ENCODE results near the gene AP3D1.
"Not testable (repeated sequence)": the region's sequence is repeated elsewhere in the genome, so short reads cannot be mapped to it uniquely, and the experiment has no call there.

AP3D1 gene

DNA sequence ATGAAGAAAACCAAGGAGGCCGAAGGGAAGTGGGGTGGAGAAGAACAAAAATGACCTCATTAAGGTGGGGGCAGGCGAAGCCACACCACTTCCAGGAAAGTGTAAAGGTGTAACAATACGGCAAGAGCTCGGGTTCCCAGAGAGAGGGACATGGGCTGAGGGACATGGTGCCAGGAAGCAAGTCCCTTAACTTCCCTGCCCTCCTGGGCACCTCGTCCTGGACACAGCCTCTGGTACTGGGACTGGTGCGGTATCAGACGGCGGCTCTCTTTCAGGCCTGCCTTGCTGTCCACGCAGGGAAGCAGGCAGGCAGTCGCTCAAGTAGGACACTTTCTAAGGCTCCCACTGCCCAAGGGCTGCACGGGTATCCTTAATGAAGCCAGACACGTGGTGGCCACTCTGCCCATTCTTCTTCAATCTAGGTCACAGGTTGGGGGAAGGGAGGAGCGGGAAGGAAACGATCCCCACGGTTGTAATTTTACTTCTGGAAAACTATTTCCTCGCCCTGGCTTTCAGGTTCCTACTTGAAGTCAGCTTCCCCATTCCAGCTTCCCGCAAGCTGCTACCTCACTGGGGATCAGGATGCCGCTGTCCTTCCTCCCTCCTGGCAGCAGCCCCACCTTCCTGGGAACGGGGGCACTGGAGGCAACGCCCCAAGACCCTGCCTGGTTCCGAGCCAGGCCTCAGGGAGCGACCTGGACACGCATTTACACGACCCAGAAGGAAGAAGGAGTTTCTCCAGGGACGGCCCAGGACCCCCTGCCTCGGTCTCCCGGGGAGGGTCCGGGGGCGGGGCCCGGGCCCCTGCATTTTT is 1.2 kb downstream of the AP3D1 start:
- no peak for DNase-seq

DNA sequence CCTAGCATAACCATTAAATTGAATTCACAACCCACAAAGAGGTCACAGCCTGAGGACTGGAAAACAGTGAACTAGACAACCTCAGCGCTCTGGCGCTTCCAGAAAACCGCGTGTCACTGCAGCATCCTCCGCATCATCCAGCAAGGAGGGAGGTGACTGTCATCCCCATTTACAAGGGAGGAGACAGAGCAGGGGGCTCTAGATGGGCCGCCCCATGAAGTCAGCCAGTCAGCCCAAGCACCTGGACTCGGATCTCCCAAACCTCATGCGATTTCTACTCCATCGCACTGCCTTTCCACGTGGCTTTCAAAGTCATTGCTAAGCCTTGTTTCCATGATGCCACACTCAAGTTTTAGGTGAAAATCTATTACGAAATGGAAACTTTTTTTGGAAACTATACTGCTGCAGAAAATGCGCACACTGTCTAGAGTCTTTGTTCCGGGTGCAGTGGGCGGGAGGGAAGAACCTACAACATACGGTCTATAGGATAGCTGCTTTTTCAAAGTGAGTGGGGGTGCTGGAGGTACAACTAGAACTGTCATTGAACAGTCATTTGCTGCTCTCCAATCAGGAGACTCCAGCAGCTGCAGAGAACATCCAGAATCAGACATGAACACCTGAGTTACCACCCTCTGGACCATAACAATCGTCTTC is 2.8 kb downstream of the AP3D1 start:
- DNase-seq, result no peak

DNA sequence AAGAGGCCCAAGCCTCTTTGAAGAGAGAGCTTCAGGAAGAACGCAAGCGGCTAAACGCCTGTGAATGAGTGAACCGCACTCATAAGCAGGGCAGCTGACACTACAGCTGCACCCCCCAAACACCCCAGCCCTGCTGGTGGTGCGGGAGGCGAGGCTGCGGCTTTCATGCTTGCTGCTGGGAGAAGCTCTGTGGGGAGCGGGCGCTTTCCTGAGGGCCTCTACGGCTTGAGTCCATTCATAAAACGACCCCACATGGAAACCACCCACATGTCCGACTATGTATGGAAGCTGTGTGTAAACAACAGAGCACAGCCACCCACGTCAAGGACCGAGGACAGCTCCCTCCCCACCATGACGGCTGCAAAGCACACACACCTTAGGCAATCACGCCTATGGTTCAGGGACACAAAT is 5.5 kb downstream of the AP3D1 start:
- DNase-seq, result no peak

DNA sequence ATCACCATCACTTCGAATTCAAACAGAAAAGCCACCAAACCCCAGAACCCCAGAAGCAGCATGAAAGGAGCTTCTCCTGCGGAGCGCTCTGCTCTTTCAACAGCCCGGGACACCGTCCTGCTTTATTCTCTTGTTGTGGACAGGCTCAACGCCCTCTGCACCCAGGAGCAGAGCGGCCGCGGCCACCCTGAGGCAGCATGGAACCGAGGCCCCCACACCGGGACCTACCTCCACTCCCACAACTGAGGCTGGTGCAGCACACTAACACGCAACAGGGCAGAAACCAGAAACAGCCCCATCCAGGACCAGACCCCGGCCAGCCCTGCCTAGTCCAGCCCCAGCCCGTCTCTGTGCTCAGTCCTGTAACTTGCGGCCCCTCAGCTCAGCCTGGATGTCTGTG is 7.2 kb downstream of the AP3D1 start:
- DNase-seq, result no peak

DNA sequence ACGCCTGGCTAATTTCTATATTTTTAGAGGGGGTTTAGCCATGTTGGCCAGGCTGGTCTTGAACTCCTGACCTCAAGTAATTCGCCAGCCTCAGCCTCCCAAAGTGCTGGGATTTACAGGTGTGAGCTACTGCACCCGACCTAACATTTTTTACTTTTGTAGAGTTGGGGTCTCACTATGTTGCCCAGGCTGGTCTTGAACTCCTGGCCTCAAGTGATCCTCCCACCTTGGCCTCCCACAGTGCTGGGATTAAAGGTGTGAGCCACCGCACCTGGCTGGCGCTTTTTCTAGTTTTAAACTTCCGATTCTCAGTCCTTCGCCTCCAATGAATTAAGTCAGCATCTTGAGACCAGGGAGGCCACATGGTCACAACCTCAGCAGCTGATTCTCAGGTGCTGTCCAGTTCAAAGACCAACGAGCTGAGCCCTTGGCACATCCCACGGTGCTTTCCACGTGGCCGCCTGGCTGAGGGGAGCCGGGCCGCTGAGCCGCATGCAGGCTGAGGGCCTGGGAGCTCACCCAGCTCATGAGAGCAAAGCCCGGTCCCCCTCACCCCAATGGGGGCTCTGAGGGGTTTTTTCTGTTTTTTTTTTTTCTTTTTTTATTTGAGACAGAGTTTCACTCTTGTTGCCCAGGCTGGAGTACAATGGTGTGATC is 9.1 kb downstream of the AP3D1 start:
- no peak for DNase-seq

DNA sequence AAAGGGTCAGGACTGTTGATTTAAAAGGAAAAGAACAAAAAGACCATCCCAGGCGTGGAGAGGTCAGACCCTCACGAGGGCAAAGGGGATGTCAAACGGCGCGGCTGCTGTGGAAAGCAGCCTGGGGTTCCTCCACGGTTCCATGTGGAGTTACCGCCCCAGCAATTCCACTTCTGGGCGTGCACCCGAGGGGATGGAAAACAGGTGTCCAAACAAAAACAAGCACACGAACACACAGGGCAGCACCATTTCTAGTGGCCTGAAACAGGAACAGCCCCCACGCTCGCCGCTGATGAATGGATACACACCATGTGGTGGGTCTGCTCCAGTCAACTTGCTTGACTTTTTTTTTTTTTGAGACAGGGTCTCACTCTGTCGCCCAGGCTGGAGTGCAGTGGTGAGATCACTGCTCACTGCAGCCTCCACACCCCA is 11.2 kb downstream of the AP3D1 start:
- no peak for DNase-seq

DNA sequence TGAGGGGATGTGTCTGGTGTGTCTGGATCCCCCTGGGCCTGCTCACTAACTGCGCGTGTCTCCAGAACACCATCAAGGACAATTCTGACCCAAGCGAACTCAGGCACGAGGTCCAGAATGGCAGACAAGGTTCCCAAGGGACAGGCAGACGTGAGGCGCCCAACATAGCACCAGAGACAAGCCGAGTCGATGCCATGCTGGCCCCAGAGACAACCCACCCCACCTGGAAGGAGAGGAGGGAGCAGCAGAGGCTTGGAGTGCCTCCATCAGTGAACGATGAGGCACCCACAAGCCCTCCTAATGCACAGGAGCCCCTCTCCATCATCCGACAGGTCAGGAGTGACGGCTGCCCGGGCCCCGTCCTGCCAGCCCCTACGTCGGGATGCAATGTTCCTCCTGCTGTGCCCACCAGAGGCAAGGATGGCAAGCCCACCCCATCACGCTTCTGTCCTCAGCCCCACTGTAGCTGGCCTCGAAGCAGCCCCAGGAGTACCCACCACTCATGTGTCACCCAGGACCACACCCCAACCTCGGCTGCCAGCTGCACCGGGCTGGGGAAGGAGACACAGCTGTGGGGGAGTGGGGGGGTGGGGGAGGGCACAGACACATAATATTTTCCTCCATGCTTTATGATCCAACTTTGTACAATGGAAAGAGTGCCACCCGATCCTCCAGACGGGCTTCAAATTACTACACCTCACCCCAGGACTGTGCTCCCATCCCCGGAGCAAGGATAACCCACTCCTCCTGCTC is 11.8 kb downstream of the AP3D1 start:
- no peak for DNase-seq

DNA sequence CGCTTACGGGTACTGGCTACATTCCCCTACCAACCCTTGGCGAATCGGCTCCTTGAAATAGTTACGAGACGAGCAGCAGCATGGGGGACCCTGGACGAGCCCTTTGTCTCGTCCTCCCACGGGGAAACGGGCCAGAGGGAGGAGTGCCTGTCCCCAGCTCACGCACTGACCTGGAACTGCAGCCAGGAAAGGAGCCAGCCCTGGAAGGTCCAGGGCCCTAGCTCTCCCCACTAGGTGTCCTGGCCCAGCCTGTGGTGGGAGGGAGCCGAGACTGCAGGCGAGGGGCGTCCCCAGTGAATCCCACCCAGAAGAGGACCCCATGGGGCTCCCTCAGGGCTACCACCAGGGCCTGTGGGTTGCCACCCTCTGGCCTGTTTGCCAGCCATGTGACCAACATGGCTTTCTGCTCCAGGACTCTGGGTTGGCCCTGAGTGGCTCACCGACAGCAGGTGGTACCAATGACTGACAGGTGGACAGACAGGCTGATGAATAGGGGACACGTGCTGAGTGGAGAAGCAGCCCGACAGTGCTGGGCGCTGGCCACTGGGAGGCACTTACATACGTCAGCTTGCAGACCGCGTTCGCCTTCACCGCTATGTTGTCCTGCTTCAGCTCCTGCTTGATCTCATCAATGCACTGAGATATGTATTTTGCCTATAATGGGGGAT is 13.2 kb downstream of the AP3D1 start:
- DNase-seq, result no peak

DNA sequence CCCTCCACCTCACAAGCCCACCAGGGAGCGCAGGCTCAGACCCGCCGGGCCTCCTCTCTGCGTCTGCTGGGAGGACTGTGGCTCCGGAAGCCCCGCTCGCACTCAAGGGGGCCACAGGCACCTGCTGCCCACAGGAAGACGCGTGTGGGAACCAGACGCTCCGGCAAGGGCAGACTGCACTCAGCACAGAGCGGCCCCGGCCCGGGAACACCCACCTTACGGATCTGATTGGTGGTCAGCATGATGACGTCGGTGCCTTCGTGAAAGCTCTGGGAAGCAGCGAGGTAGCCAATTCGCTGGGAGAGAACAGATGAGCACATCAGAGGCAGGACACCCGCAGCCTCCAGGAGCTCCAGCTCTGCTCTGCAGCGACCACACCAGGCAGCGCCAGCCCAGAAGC is 14.6 kb downstream of the AP3D1 start:
- DNase-seq, result no peak

DNA sequence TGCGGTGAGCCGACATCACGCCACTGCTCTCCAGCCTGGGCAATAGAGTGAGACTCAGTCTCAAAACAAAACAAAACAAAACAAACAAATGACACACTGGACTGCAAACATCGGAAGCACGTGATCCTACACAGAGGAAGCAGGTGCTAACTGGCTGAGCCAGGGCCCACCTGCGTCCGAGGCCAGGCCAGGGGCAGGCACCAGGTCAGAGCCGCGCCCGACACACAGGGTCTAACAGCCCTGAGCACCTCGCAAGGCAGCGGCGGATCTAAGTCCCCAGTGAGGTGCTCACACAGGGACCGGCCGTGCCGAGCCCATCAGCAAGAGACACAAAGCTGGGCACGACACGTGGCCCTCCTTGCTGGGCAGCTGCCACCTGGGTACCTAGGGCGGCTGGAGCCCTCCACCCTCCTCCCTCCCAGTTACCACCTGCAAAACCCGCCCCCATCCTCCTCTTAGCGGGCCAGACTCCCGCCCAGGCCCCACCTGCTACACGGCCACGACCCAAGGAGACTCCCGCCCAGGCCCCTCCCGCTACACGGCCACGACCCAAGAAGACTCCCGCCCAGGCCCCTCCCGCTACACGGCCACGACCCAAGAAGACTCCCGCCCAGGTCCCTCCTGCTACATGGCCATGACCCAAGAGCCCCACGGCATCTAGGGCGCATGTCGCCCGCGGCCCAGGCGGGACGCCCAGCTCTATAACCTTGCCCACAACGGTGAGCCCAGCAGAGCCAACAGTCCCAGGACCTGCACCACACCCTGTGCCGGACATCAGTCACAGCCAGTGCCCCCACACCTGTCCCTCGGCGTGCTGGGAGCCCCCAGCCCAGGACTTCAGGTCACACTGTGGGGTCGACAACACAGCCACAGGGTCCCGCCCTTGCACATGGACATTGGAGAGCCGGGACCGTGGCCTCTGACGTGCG is 15.6 kb downstream of the AP3D1 start:
- no peak for DNase-seq

DNA sequence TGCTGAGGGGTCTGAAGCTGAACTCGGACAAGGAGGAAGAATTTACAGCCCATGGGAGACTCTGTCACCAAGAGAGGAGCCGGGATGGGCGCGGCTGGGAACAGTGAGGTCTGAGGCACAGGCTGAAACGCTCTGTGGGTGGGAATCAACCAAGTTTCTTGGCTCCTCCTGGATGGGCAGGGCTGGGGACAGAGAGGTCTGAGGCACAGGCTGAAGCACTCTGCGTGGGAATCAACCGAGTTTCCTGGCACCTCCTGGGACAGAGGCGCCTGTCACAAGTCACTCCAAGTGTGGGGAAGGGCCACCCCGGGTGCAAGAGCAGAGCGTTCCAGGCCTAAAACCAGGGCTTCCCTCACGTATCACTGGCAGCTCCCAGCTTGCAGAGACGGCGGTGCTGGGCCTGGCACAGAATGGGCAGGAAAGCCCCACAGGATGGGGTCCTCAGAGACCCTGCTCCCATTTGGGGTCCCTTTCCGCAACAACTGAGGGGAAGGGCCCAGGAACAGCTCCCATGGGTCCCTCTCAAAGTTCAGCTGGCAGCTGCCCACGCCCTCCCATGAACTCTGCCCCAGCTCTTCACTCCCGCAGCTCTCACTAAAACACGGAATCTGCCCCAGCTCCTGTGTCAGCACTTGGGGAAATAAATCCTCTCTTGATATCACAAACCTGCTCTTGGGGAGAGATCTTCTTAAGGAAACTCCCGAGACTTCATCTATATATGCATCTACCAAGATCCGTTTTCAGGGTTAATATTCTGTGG is 18.5 kb downstream of the AP3D1 start:
- no peak for DNase-seq

DNA sequence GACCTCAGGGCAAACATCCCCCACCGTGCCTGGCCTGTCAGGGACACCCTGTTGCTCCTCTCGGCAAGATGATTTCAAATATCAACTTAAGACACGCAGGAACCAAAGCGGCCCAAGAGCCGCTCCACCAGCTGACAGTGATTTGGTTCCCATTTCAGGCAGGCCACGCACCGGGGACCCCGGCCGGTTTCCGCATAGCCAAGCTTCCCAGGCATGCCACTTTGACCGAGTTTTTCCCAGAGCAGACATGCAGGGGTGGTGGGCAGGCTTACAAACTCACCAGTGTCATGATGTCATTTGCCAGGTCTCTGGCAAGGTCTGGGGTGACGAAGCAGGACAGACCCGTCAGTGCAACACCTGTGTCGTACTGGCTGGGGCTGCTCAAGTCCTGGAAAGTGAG is 19.2 kb downstream of the AP3D1 start:
- no peak for DNase-seq

DNA sequence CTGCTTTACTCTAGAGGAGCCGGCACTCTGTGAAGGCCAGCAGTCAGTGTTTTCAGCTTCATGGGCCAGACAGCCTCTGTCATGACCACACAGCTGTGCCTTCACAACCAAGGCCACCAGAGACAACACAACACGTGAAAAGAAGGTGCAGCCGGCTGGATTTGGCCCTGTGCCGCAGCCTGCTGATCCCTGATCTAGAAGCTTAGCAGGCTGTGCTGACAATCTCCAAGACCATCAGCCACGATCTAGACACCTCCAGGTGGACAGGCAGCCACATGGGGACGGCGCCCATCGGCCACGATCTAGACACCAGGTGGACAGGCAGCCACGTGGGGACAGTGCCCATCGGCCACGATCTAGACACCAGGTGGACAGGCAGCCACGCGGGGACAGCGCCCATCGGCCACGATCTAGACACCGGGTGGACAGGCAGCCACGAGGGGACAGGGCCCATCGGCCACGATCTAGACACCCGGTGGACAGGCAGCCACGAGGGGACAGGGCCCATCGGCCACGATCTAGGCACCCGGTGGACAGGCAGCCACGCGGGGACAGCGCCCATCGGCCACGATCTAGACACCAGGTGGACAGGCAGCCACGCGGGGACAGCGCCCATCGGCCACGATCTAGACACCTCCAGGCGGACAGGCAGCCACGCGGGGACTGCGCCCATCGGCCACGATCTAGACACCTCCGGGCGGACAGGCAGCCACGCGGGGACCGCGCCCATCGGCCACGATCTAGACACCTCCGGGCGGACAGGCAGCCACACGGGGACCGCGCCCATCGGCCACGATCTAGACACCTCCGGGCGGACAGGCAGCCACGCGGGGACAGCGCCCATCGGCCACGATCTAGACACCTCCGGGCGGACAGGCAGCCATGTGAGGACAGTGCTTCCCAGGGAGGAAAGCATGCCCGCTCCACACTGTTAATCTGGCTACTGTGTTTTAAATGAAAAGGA is 20.1 kb downstream of the AP3D1 start:
- not testable (repeated sequence) for DNase-seq

DNA sequence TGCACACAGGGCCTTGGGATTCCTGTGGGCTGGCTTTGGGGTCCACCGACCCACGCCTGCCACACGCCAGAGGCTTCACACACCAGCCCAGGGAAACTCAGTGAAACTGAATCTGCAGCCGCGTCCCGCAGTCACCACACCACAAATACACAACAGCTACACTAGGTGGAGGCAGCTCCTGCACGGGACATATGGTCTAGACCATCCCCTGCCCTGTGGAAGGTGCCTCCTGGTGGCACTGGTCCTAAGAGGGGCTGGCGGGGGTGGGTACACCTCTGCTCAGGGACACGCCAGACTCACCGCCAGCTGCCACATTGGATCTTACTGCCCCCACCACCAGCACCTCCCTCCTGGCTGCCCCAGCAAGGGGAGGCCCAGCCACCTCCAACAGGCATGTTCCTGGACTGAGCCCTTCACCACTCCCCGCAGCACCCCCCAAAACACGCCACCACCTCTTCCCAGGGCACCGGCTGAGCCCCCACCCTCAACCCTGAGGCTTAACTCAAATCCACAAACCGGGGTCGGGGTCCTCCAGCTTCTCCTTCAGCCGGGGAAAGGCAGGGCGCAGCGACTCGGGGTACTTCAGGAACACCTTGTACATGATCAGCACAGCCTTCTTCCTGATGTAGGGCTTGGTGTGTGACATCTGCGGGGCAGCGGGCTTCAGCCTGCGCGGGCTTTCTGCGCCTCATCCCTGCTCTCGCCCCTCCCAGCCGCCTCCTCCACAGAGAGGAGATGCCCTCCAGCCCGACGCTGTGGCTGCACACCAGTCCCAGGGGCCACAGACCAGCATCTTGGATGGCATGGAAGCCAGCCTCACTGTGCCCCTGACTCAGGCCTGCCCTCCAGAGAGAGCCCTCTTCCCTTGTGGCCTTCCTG is 21.2 kb downstream of the AP3D1 start:
- DNase-seq, result no peak

DNA sequence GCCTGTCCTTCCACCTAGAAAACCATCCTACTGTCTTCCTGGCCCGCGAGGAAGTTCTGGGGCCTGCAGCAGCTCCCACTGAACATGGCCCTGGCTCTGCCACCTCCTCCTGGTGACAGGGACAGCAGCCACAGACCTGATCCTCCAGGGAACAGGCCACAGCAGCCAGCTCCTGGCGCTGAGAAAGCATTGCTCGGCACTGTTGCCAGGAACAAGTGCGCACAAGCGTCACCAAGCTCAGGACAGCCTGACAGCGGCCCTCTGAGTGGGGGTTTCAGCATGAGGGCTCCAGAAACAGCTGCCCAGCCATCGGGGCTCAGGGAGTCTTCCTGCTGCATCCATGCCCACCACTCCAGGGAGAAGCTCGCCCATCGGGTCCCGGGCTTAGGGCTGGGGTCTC is 21.9 kb downstream of the AP3D1 start:
- DNase-seq, result no peak

DNA sequence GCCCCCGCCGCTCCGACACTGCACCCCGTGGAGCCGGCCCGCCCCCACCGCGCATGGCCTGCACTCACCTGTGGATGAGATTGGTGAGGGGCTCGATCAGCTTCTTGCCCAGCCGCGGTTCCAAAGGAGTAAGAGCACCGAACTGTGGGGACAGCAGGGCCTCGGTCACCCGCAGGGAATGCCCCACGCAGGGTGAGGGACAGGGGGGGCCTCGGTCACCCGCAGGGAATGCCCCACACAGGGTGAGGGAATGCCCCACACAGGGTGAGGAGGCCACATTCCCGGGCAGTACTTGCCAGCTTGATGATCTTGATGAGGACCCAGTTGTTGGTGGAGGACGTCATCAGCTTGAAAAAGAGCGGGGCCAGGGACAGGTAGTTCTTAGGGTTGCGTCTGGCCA is 22.3 kb downstream of the AP3D1 start:
- DNase-seq, result no peak

DNA sequence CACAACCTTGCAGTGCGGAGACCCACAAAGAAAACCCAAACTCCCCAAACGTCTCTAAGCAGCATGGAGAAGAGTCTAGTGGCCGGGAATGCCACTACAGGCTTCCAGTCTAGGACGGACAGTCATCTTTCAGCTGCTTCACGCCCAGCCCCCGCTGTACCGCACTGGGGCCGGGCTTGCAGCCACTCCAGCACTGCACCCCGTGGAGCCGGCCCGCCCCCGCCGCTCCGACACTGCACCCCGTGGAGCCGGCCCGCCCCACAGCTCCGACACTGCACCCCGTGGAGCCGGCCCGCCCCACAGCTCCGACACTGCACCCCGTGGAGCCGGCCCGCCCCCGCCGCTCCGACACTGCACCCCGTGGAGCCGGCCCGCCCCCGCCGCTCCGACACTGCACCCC is 23.1 kb downstream of the AP3D1 start:
- not testable (repeated sequence) for DNase-seq

DNA sequence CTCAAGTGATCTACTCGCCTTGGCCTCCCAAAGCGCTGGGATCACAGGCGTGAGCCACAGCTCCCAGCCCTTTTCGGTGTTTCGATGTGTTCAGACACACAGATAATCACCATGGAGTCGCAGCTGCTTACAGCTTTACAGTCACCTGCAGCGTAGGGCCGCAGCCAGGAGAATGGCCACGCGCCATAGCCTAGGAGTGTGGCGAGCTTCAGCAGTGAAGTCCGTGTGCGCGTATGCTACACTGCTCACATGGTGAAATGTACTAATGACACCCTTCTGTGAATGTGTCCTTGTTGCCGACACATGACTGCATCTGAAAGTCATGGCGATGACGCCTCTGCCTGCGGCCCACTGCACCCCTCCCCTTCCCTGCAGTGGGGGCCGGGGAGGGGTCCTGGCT is 23.6 kb downstream of the AP3D1 start:
- DNase-seq, result no peak

Data from NCI-H446 treated with DMSO at 0.1 percent for 48 hours (cell line).